GM11168 (cell line): ENCODE results near the gene CCNY.
"Not testable (repeated sequence)": the region's sequence is repeated elsewhere in the genome, so short reads cannot be mapped to it uniquely, and the experiment has no call there.

ENCODE experiments used
- in situ Hi-C: fragments of 300-500 bp; cut with MboI; formaldehyde crosslinking; loops from one replicate; pipeline ENCODE4 v1.12.0; 2022; ENCODE audit warnings: low sequenced_read_pairs; ENCODE audit not compliant: unreplicated experiment

The CCNY gene

GRCh38 chr10:35353805-35354204 is 17.5 kb downstream of the CCNY start:
- in situ Hi-C loops, result no loop called here

- in situ Hi-C loops, result not testable (repeated sequence)
These were observed 17.9 kb downstream of the CCNY start for GRCh38 chr10:35354257-35354656.

- in situ Hi-C loops, result no loop called here
These were observed 19.8 kb downstream of the CCNY start for GRCh38 chr10:35355971-35356724.

GRCh38 chr10:35356725-35357092 is 20.4 kb downstream of the CCNY start:
- in situ Hi-C loops, result no loop called here

GRCh38 chr10:35359056-35359455 is 22.7 kb downstream of the CCNY start:
- in situ Hi-C loops, result no loop called here

- in situ Hi-C loops, result no loop called here
These were observed 23.6 kb downstream of the CCNY start for GRCh38 chr10:35359873-35360272.

- in situ Hi-C loops, result no loop called here
These were observed 26.5 kb downstream of the CCNY start for GRCh38 chr10:35362701-35363350.

- in situ Hi-C loops, result no loop called here
These were observed 27.3 kb downstream of the CCNY start for GRCh38 chr10:35363587-35363986.

- in situ Hi-C loops, result no loop called here
These were observed 28.5 kb downstream of the CCNY start for GRCh38 chr10:35364808-35365207.

- in situ Hi-C loops, result no loop called here
These were observed 29.7 kb downstream of the CCNY start for GRCh38 chr10:35365994-35366393.

GRCh38 chr10:35367107-35367859 is 31.0 kb downstream of the CCNY start:
- in situ Hi-C loops, result no loop called here

- in situ Hi-C loops, result no loop called here
These were observed 31.7 kb downstream of the CCNY start for GRCh38 chr10:35367982-35368381.

- in situ Hi-C loops, result no loop called here
These were observed 32.3 kb downstream of the CCNY start for GRCh38 chr10:35368485-35369048.

- in situ Hi-C loops, result no loop called here
These were observed 32.8 kb downstream of the CCNY start for GRCh38 chr10:35369049-35369611.

GRCh38 chr10:35371731-35372130 is 35.4 kb downstream of the CCNY start:
- in situ Hi-C loops, result no loop called here

GRCh38 chr10:35372329-35372728 is 36.0 kb downstream of the CCNY start:
- in situ Hi-C loops, result no loop called here

- in situ Hi-C loops, result no loop called here
These were observed 38.9 kb downstream of the CCNY start for GRCh38 chr10:35375091-35375765.

- in situ Hi-C loops, result no loop called here
These were observed 40.9 kb downstream of the CCNY start for GRCh38 chr10:35377050-35377728.

GRCh38 chr10:35378541-35379210 is 42.4 kb downstream of the CCNY start:
- in situ Hi-C loops, result no loop called here
